HG03378 (cell line): ENCODE data around the gene SH2D1B.

ENCODE experiments used
- ATAC-seq: cut with Tn5 transposase; IDR thresholded peaks from one replicate; pipeline ENCODE4 v1.9.1; 2021; ENCODE audit warnings: mild to moderate bottlenecking, moderate library complexity; ENCODE audit not compliant: unreplicated experiment

Gene SH2D1B

GRCh38 chr1:162383516-162383915 is 28.4 kb downstream of the SH2D1B start:
- no peak for ATAC-seq

- no peak for ATAC-seq
These were observed 28.8 kb downstream of the SH2D1B start for GRCh38 chr1:162383091-162383490.

GRCh38 chr1:162381941-162382750 is 29.8 kb downstream of the SH2D1B start:
- ATAC-seq: no peak

GRCh38 chr1:162381383-162381782 is 30.6 kb downstream of the SH2D1B start, which contains the start of gene C1orf226:
Gene C1orf226 (plus strand): TSS chr1:162381728. CDS start chr1:162381902, 174 bp downstream.
- no peak for ATAC-seq

- no peak for ATAC-seq
These were observed 31.7 kb downstream of the SH2D1B start for GRCh38 chr1:162380061-162380846.

GRCh38 chr1:162376691-162377090 is 35.2 kb downstream of the SH2D1B start, which contains the start of gene SPATA46:
Gene SPATA46 (minus strand): TSS chr1:162376854. CDS start chr1:162376790, 64 bp downstream.
- ATAC-seq: no peak

GRCh38 chr1:162375463-162375862 is 36.5 kb downstream of the SH2D1B start:
- no peak for ATAC-seq

GRCh38 chr1:162374406-162374805 is 37.5 kb downstream of the SH2D1B start:
- ATAC-seq: no peak

- ATAC-seq: no peak
These were observed 38.2 kb downstream of the SH2D1B start for GRCh38 chr1:162373541-162374260.

- ATAC-seq: no peak
These were observed 38.9 kb downstream of the SH2D1B start for GRCh38 chr1:162373072-162373427.

- ATAC-seq: no peak
These were observed 39.5 kb downstream of the SH2D1B start for GRCh38 chr1:162372159-162373071.

GRCh38 chr1:162371611-162372010 is 40.3 kb downstream of the SH2D1B start:
- ATAC-seq: no peak

GRCh38 chr1:162370721-162371120 is 41.2 kb downstream of the SH2D1B start:
- no peak for ATAC-seq

- ATAC-seq: no peak
These were observed 41.8 kb downstream of the SH2D1B start for GRCh38 chr1:162370161-162370560.

GRCh38 chr1:162369571-162369970 is 42.4 kb downstream of the SH2D1B start:
- ATAC-seq: no peak

- ATAC-seq: no peak
These were observed 43.5 kb downstream of the SH2D1B start for GRCh38 chr1:162368451-162368850.

GRCh38 chr1:162367772-162368171 is 44.2 kb downstream of the SH2D1B start:
- no peak for ATAC-seq

GRCh38 chr1:162367073-162367472 is 44.9 kb downstream of the SH2D1B start:
- ATAC-seq: no peak

- ATAC-seq: no peak
These were observed 45.3 kb downstream of the SH2D1B start for GRCh38 chr1:162366671-162367070.

GRCh38 chr1:162366149-162366548 is 45.8 kb downstream of the SH2D1B start:
- no peak for ATAC-seq
